HCT116 (cell line): Measurements from ENCODE around the gene SLC39A13. TPM values are rescaled to one million over a fixed set of nuclear protein-coding genes. Genes with fewer than 3 reads are reported as not detected.

ENCODE experiments used
- ATAC-seq: fragments of 200-7000 bp; cut with Tn5 transposase; 2 replicates; pipeline ENCODE4 v1.9.1; 2020; ENCODE audit warnings: mild to moderate bottlenecking, moderate library complexity
- BruUV-seq: library from RNA; stranded (reverse); fragments of 400-500 nt; replicated peaks from 2 replicates; lab custom pipeline; 2021; lab: Mats Ljungman, UMichigan
- CTCF ChIA-PET: fragments of 300-600 bp; sonication (Branson Sonifier 250); formaldehyde crosslinking; loops from one replicate; lab custom pipeline; 2021; ENCODE audit warnings: antibody characterized with exemption; lab: Charles Lee
- POLR2A ChIA-PET: fragments of 300-600, 350-600 bp; sonication (Branson Sonifier 250); formaldehyde crosslinking; loops from one replicate; lab custom pipeline; 2021; ENCODE audit warnings: antibody characterized with exemption; lab: Charles Lee
- RAD21 ChIA-PET, 2 experiments: fragments of 300-600 bp; sonication (Branson Sonifier 250); formaldehyde crosslinking; loops; one replicate each; lab custom pipeline; 2023; ENCODE audit warnings: low total read pairs in 2 of 2; ENCODE audit not compliant: uncharacterized antibody in 2 of 2, unreplicated experiment in 2 of 2, low non-redundant PET in 1 of 2; lab: Charles Lee
- DNase-seq: peaks from one replicate; pipeline ENCODE4 v3.0.0-alpha.2; 2010; ENCODE audit warnings: low read depth, low spot score
- H2AFZ ChIP-seq: fragments of 200-600 bp; shearing (Covaris generic), sonication (generic); 2 replicates; pipeline ENCODE4 v1.6.1; 2017; ENCODE audit warnings: low read depth, mixed run types, mixed read lengths, antibody characterized with exemption, low read length; ENCODE audit not compliant: poor library complexity, severe bottlenecking
- H3K27ac ChIP-seq: 2 replicates; pipeline ENCODE4 v1.5.1; 2012; ENCODE audit warnings: low read depth, low read length
- H3K27me3 ChIP-seq: fragments of 200-600 bp; sonication (generic); 2 replicates; pipeline ENCODE4 v1.6.1; 2016; ENCODE audit warnings: mixed run types, low read length, mixed read lengths; ENCODE audit not compliant: insufficient read depth
- H3K36me3 ChIP-seq, 2 experiments: fragments of 200-500 bp in 1 of 2; fragments of 200-600 bp in 1 of 2; sonication (Bioruptor generic) in 1 of 2; sonication (generic) in 1 of 2; 2 replicates each; pipeline versions ENCODE4 v1.5.1 to v1.6.1; 2014 to 2016; ENCODE audit warnings: low read length in 2 of 2, inconsistent platforms in 1 of 2, mixed read lengths in 1 of 2, mixed run types in 1 of 2; ENCODE audit not compliant: insufficient read depth in 2 of 2, control insufficient read depth in 1 of 2
- H3K4me1 ChIP-seq, 2 experiments: fragments of 200-600 bp in 1 of 2; sonication (generic) in 1 of 2; 2 replicates each; pipeline versions ENCODE4 v1.5.1 to v1.6.1; 2012 to 2017; ENCODE audit warnings: low read length in 2 of 2, inconsistent platforms in 1 of 2, mild to moderate bottlenecking in 1 of 2, mixed read lengths in 1 of 2, mixed run types in 1 of 2, moderate library complexity in 1 of 2; ENCODE audit not compliant: insufficient read depth in 2 of 2, control insufficient read depth in 1 of 2
- H3K4me2 ChIP-seq: fragments of 200-600 bp; sonication (generic); 2 replicates; pipeline ENCODE4 v1.6.1; 2017; ENCODE audit warnings: mixed run types, low read length, mixed read lengths
- H3K4me3 ChIP-seq, 2 experiments: fragments of 200-600 bp in 1 of 2; sonication (generic) in 1 of 2; replicated peaks in 1 of 2; 2 replicates each; pipeline ENCODE4 v1.5.1; 2011 to 2016; ENCODE audit warnings: low read length in 2 of 2, control low read depth in 1 of 2, low read depth in 1 of 2, mild to moderate bottlenecking in 1 of 2, mixed read lengths in 1 of 2, mixed run types in 1 of 2
- H3K79me2 ChIP-seq: fragments of 200-600 bp; sonication (generic); 2 replicates; pipeline ENCODE4 v1.6.1; 2017; ENCODE audit warnings: mild to moderate bottlenecking, mixed run types, low read length, moderate library complexity, mixed read lengths; ENCODE audit not compliant: insufficient read depth
- H3K9ac ChIP-seq: fragments of 200-600 bp; sonication (generic); 2 replicates; pipeline ENCODE4 v1.6.1; 2016; ENCODE audit warnings: low read length, mixed read lengths
- H3K9me2 ChIP-seq: fragments of 200-600 bp; sonication (generic), shearing (Covaris generic); 2 replicates; pipeline ENCODE4 v1.6.1; 2017; ENCODE audit warnings: mixed run types, mild to moderate bottlenecking, moderate library complexity; ENCODE audit not compliant: insufficient read depth
- H3K9me3 ChIP-seq, 2 experiments: fragments of 200-500 bp in 1 of 2; fragments of 200-600 bp in 1 of 2; sonication (Bioruptor generic) in 1 of 2; sonication (generic) in 1 of 2; 2 replicates each; pipeline ENCODE4 v1.6.1; 2014 to 2017; ENCODE audit warnings: low read length in 2 of 2, mixed read lengths in 2 of 2, inconsistent platforms in 1 of 2, low read depth in 1 of 2, mild to moderate bottlenecking in 1 of 2, mixed run types in 1 of 2, moderate library complexity in 1 of 2; ENCODE audit not compliant: control insufficient read depth in 1 of 2, insufficient read depth in 1 of 2
- H4K20me1 ChIP-seq: fragments of 200-600 bp; sonication (generic), shearing (Covaris generic); 2 replicates; pipeline ENCODE4 v1.6.1; 2017; ENCODE audit warnings: mixed run types, mild to moderate bottlenecking, moderate library complexity; ENCODE audit not compliant: insufficient read depth
- ATF3 ChIP-seq: IDR thresholded peaks from 2 replicates; pipeline ENCODE4 v1.6.1; 2012
- CBX3 ChIP-seq: IDR thresholded peaks from 2 replicates; pipeline ENCODE4 v1.6.1; 2012; ENCODE audit warnings: low read depth
- CEBPB ChIP-seq: IDR thresholded peaks from 2 replicates; pipeline ENCODE4 v1.6.1; 2012; ENCODE audit warnings: low read depth
- EGR1 ChIP-seq: IDR thresholded peaks from 2 replicates; pipeline ENCODE4 v1.6.1; 2012; ENCODE audit warnings: low read depth
- ELF1 ChIP-seq: IDR thresholded peaks from 2 replicates; pipeline ENCODE4 v1.6.1; 2012; ENCODE audit warnings: low read depth, borderline replicate concordance
- EZH2 ChIP-seq: fragments of 200-600 bp; sonication (generic); IDR thresholded peaks from 2 replicates; pipeline ENCODE4 v1.6.1; 2017; ENCODE audit warnings: antibody characterized with exemption, mixed run types
- EZH2phosphoT487 ChIP-seq: fragments of 200-600 bp; IDR thresholded peaks from 2 replicates; pipeline ENCODE4 v1.6.1; 2018; ENCODE audit warnings: antibody characterized with exemption, borderline replicate concordance
- JUND ChIP-seq: IDR thresholded peaks from 2 replicates; pipeline ENCODE4 v1.6.1; 2012
- POLR2AphosphoS5 ChIP-seq: IDR thresholded peaks from 2 replicates; pipeline ENCODE4 v1.6.1; 2011; ENCODE audit warnings: mild to moderate bottlenecking, low read depth, low read length, moderate library complexity
- RAD21 ChIP-seq: IDR thresholded peaks from 2 replicates; pipeline ENCODE4 v1.6.1; 2012; ENCODE audit warnings: low read depth, mild to moderate bottlenecking
- REST ChIP-seq: IDR thresholded peaks from 2 replicates; pipeline ENCODE4 v1.6.1; 2012; ENCODE audit warnings: low read depth
- SIN3A ChIP-seq: IDR thresholded peaks from 2 replicates; pipeline ENCODE4 v1.6.1; 2012; ENCODE audit warnings: low read depth
- SP1 ChIP-seq: IDR thresholded peaks from 2 replicates; pipeline ENCODE4 v1.6.1; 2012; ENCODE audit warnings: low read depth
- SRF ChIP-seq: IDR thresholded peaks from 2 replicates; pipeline ENCODE4 v1.6.1; 2012; ENCODE audit warnings: low read depth
- TCF7L2 ChIP-seq: IDR thresholded peaks from 2 replicates; pipeline ENCODE4 v1.7.0; 2011; ENCODE audit warnings: borderline replicate concordance, inconsistent platforms; ENCODE audit not compliant: insufficient read depth, insufficient read length; ENCODE audit errors: extremely low read depth
- YY1 ChIP-seq: IDR thresholded peaks from 2 replicates; pipeline ENCODE4 v1.6.1; 2011; ENCODE audit warnings: low read length, low read depth, moderate library complexity, mild to moderate bottlenecking; ENCODE audit not compliant: insufficient replicate concordance; ENCODE audit errors: extremely low read depth
- ZBTB33 ChIP-seq: IDR thresholded peaks from 2 replicates; pipeline ENCODE4 v1.6.1; 2011; ENCODE audit warnings: mild to moderate bottlenecking, low read length, moderate library complexity; ENCODE audit not compliant: insufficient replicate concordance; ENCODE audit errors: extremely low read depth
- ZNF274 ChIP-seq: fragments of 200-500 bp; sonication (Bioruptor generic); IDR thresholded peaks from 2 replicates; pipeline ENCODE4 v1.6.1; 2014; ENCODE audit warnings: mild to moderate bottlenecking, low read depth, low read length, inconsistent platforms
- intact Hi-C: fragments of 100-400 bp; cut with micrococcal nuclease; formaldehyde crosslinking; loops from 2 replicates; pipeline ENCODE4 v1.10.0; 2022
- total RNA-seq: library from RNA; stranded (reverse); gene quantifications from one replicate; pipeline ENCODE4 v1.2.1, GENCODE V29; 2021; ENCODE audit not compliant: unreplicated experiment
- TF ChIP-seq, protein P1 (sequence below), 3 experiments: fragments of 200-600 bp in 1 of 3; sonication (generic) in 1 of 3; IDR thresholded peaks in 2 of 3; conservative IDR thresholded peaks in 1 of 3; 2 replicates each; pipeline ENCODE4 v1.5.1; 2012 to 2017; ENCODE audit warnings: low read depth in 2 of 3, low read length in 2 of 3, antibody characterized with exemption in 1 of 3, borderline replicate concordance in 1 of 3, control low read depth in 1 of 3, mild to moderate bottlenecking in 1 of 3, mixed read lengths in 1 of 3, mixed run types in 1 of 3, moderate library complexity in 1 of 3; ENCODE audit not compliant: insufficient read depth in 1 of 3
- TF ChIP-seq, protein P2 (sequence below): IDR thresholded peaks from 2 replicates; pipeline ENCODE4 v1.6.1; 2012

SLC39A13 gene
- total RNA-seq, 1 experiment from 2014 or later, result 23.9 TPM

- no peak overlapping the region for H3K9ac ChIP-seq
- POLR2A ChIA-PET, result no interaction called here
- DNase-seq, result no peak
Measured at GRCh38 chr11:47438721-47439120, 30.3 kb downstream of the SLC39A13 start.

More at GRCh38 chr11:47438721-47439120, 30.3 kb downstream of the SLC39A13 start:
- H3K9me2 ChIP-seq, result no peaks in the 10 kb centered on the region
- no peak for ATAC-seq
- RAD21 ChIA-PET, result no interaction called here
- no peaks in the 10 kb centered on the region for H3K79me2 ChIP-seq
- no peaks in the 10 kb centered on the region for H4K20me1 ChIP-seq
- H3K9me3 ChIP-seq, result no peaks in the 10 kb centered on the region
- intact Hi-C loops, result no loop called here
- TF ChIP-seq CBX3 (no peak), RAD21 (no peak), EZH2 (no peak), SP1 (no peak), ATF3 (no peak), EGR1 (no peak), ZNF274 (no peak), TCF7L2 (no peak), REST (no peak), CEBPB (no peak), SIN3A (no peak), EZH2phosphoT487 (no peak), ELF1 (no peak), YY1 (no peak), ZBTB33 (no peak), POLR2AphosphoS5 (no peak), SRF (no peak), JUND (no peak)
- TF ChIP-seq, protein P1, sequence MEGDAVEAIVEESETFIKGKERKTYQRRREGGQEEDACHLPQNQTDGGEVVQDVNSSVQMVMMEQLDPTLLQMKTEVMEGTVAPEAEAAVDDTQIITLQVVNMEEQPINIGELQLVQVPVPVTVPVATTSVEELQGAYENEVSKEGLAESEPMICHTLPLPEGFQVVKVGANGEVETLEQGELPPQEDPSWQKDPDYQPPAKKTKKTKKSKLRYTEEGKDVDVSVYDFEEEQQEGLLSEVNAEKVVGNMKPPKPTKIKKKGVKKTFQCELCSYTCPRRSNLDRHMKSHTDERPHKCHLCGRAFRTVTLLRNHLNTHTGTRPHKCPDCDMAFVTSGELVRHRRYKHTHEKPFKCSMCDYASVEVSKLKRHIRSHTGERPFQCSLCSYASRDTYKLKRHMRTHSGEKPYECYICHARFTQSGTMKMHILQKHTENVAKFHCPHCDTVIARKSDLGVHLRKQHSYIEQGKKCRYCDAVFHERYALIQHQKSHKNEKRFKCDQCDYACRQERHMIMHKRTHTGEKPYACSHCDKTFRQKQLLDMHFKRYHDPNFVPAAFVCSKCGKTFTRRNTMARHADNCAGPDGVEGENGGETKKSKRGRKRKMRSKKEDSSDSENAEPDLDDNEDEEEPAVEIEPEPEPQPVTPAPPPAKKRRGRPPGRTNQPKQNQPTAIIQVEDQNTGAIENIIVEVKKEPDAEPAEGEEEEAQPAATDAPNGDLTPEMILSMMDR (IDR thresholded peaks at IDR 0.05 in 2 of 3, conservative IDR thresholded peaks at IDR 0.05 in 1 of 3; ENCODE audit: borderline replicate concordance in 1 of 3, insufficient read depth in 1 of 3, low read depth in 2 of 3, low read length in 2 of 3), result no peak
- TF ChIP-seq, protein P2, sequence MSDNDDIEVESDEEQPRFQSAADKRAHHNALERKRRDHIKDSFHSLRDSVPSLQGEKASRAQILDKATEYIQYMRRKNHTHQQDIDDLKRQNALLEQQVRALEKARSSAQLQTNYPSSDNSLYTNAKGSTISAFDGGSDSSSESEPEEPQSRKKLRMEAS, result no peak
- no peaks in the 10 kb centered on the region for H3K4me1 ChIP-seq
- no peak overlapping the region for H2AFZ ChIP-seq
- no peak overlapping the region for H3K27ac ChIP-seq
- H3K4me2 ChIP-seq, result no peak overlapping the region
- BruUV-seq, result no TSS peak
- CTCF ChIA-PET, result no interaction called here
- no peaks in the 10 kb centered on the region for H3K36me3 ChIP-seq
- no peak overlapping the region for H3K4me3 ChIP-seq
- H3K27me3 ChIP-seq, result no peaks in the 10 kb centered on the region
